GM19438 (cell line): Measurements from ENCODE around the gene HDAC4.
"Not testable (repeated sequence)": the region's sequence is repeated elsewhere in the genome, so short reads cannot be mapped to it uniquely, and the experiment has no call there.

Experiments used
- ATAC-seq: cut with Tn5 transposase; IDR thresholded peaks from one replicate; pipeline ENCODE4 v1.9.1; 2021; ENCODE audit warnings: low read depth; ENCODE audit not compliant: unreplicated experiment

The HDAC4 gene

GRCh38 chr2:239286901-239287300 lies 113.9 kb downstream of the HDAC4 start:
- ATAC-seq: no peak

DNA sequence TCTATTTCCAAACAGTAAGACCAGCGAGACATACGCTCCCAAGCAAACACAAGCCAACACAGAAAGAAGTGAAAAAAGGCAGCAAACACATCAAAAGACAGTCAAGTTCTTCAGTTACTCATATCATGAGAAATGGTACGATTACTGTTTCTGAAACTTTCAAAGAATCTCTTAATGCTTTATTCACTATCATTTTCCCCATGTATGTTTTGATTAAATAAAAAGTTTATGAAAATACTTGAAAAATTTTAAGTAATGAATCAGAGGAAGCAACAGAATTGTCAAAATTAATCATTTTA lies 114.9 kb downstream of the HDAC4 start:
- ATAC-seq: no peak

GRCh38 chr2:239285071-239285931 lies 115.5 kb downstream of the HDAC4 start:
- ATAC-seq: no peak

- ATAC-seq: no peak
Measured at GRCh38 chr2:239283961-239284795, 116.6 kb downstream of the HDAC4 start.

DNA sequence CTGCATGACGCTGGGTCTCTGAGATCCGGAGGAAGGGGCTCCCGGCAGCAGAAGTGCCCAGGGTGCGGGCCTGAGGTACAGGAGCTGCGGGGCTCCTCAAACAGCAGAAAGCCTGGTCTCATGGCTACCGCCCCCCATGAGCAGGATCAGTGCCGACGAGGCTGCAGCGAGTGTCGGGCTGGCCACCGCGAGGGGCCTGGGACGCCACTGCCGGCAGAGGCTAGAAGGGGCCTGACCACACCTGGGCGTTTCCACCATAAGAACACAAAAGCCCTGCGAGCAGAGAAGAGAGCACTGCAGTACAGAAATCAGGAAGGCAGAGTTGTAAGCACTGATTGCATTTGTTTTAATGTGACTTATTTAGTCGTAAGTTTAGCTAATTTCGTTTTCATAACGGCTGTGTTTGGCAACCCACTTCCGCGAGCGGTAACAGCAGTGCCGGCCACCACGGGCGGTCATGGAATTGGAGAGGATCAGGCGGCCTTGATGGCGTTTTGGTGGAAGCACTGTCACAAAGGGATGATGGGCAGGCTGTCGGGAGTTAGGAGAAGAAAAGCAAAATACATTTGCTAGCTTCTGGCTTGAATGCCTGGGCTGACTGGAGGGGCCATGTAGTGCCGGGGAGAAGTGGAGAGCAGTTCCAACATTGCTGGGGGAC lies 117.4 kb downstream of the HDAC4 start:
- ATAC-seq: no peak

DNA sequence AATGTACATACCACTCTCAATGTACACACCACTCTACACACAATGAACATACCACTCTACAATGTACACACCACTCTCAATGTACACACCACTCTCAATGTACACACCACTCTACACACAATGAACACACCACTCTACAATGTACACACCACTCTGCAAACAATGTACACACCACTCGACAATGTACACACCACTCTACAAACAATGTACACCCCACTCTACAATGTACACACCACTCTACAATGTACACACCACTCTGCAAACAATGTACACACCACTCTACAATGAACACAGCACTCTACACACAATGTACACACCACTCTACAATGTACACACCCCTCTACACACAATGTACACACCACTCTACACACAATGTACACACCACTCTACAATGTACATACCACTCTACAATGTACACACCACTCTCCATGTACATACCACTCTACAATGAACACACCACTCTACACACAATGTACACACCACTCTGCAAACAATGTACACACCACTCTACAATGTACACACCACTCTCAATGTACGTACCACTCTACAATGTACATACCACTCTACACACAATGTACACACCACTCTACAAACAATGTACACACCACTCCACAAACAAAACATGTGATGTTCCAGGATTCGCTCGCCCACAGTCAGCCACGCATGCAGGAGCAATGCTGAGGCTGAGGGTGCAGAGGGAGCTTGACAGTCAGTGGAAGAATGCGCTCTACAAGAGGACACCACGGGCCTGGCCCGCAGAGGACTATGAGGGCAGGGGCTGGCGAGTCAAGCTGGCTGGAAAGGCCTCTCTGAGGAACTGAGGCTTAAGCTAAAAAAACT lies 118.2 kb downstream of the HDAC4 start:
- no peak for ATAC-seq

DNA sequence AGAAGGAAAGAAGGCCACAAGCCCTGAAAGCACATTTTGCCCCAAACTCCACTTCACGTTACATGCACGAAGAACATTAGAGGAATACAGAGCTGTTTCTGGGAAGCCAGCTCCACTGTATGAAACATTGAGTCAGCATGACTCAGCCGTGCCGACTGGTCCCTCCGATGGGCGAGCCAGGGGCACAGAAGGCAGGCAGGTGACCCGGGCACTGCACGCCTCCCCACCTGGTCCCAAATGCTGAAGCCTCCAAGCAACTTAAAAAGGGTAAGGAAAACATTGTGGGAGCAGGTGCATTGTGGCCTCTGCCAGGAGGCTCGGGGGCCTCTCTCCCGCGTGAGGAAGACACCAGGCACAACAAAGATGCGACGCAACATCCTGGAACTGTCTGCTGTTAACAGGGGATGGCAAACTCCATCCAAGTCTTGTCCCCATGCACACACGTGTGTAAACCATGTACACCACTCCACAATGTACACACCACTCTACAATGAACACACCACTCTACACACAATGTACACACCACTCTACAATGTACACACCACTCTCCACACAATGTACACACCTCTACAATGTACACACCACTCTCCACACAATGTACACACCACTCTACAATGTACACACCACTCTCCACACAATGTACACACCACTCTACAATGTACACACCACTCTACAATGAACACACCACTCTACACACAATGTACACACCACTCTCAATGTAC lies 120.4 kb downstream of the HDAC4 start:
- ATAC-seq: not testable (repeated sequence)

- no peak for ATAC-seq
Measured at GRCh38 chr2:239279508-239280295, 121.1 kb downstream of the HDAC4 start.

DNA sequence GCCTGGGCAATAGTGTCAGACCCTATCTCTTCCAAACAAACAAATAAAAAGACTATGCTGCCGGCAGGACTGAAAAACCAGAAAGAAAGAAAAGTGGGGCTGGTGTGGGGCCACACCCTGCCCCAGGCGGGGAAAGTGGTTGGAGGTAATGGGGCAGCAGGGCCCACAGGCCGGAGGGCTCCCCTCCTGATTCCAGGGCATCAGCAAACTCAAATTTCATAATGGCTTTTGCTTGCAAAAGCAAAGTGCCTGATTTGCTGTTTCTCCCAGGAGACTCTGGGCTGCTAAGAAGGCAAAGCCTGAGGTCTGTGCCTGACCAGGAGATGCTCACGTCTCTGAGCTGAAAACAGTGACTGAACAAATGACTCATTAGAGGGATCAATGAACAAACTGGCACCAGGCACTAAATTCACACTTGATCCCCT lies 121.9 kb downstream of the HDAC4 start:
- no peak for ATAC-seq

GRCh38 chr2:239278361-239278760 lies 122.5 kb downstream of the HDAC4 start:
- no peak for ATAC-seq

- ATAC-seq: no peak
Measured at GRCh38 chr2:239277401-239278085, 123.3 kb downstream of the HDAC4 start.

GRCh38 chr2:239276851-239277250 lies 124.0 kb downstream of the HDAC4 start:
- ATAC-seq: no peak

DNA sequence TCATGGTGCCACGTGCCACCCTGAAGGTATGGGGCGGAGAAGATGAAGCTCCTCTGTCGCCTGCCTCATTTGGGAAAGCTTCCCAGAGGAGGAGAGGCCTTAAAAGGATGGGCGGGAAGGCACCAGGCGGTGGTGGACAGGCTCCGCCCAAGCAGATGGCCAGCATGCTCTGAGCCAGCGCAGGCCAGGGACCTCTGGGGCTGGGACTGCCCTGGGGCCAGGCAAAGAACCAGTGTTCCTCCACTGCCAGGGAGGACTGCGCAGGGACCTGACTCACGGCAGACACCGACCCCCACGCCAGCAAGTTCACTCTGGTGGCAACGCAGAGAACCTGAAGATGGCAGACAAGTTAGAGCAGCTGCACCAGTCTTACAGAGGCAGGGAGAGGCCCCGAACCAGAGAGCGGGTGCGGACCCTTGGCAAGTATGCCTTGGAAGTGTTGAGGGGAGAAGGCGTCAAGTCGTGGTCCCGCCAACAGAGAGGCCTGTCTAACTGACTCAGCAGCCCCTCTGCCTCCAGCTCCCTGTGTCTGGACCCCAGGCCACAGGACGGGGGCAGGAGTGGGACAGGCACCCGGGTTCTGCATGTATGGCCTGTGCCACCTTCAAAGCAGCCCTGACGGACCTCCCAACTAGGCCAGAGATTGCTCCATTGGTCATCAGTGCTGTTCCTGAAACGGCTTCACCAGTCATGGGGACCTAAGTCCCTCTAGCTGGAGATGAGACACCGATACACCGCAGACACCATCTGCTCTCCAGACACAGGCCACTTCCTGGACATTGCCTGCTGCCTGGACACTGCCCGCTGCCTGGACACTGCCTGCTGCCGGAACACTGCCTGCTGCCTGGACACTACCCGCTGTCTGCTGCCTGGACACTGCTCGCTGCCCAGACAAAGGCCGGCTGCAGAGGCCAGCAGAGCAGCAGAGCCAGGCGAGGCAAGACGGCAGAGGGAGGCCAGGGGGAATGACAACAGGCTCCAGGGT lies 124.7 kb downstream of the HDAC4 start:
- ATAC-seq: no peak

DNA sequence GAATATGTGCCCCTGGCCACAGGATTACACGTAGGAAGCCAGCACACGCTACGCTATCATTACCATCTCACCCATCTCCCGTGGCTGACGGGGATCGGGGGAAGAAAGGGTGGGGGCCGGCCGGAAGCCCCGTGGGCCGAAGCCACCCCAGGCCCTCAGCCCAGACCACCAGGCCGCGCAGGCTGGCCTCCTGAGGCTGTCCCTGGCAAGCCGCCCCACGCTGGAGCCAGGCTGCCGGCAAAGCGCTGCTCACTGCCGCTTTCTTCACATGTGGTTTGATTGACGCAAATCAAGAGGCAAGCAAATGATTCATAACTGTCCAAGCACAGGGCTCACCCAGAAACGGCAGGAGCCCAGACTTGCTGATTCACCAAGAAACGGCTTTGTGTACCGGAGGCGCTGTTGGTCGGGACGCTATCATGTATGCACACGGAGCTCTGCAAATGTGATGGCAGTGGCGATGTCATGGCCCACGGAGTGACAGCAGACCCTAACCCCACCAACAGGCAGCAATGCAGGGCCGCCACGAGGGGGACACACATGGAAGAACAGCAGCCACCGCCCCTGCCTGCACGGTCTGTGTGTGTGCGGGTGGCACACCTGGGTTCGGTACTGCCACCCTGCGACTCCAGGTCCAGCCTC lies 125.7 kb downstream of the HDAC4 start:
- no peak for ATAC-seq

GRCh38 chr2:239274391-239275043 lies 126.3 kb downstream of the HDAC4 start:
- no peak for ATAC-seq
